AG04449 (cell line): ENCODE results near the gene FXR1.

Source experiments
- CTCF ChIA-PET: fragments of 350-600 bp; formaldehyde crosslinking; extraction: SDS; loops from one replicate; lab custom pipeline; 2021; ENCODE audit warnings: antibody characterized with exemption; lab: Yijun Ruan, JAX
- POLR2A ChIA-PET: fragments of 400-600, 350-600 bp; formaldehyde crosslinking; extraction: SDS; loops from one replicate; lab custom pipeline; 2020; ENCODE audit warnings: antibody characterized with exemption, inconsistent platforms; lab: Yijun Ruan, JAX
- DNase-seq: peaks from one replicate; pipeline ENCODE4 v3.0.0-alpha.2; 2010; ENCODE audit warnings: low read depth, low spot score
- H3K4me3 ChIP-seq: 2 replicates; pipeline ENCODE4 v1.5.1; 2011; ENCODE audit warnings: low read depth, mild to moderate bottlenecking, control low read depth, low read length
- TF ChIP-seq, protein P1 (sequence below): IDR thresholded peaks from one replicate; pipeline ENCODE4 v1.5.1; 2011; ENCODE audit warnings: mild to moderate bottlenecking, moderate library complexity, low read length, control low read depth, inconsistent platforms; ENCODE audit not compliant: insufficient read depth; ENCODE audit errors: missing control alignments

The FXR1 gene

DNA sequence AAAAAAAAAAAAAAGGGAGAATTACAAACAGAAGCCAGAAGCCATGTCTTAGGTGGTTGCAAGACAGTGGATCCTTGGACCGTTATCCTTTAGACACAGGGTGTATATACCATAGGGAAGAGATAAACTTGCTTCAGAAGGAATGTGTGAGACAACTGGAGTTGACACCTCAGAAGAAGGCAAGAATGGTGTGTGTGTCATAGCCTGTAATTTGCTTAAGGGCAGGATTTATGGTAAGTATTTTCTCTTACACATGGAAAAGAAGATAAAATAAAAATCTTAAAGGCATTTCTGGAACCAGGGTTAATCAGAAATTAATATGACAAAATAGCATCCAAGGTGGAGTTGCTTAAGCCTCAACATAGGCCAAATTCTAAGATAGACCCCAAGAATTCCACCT is 96.3 kb downstream of the FXR1 start:
- TF ChIP-seq, protein P1, sequence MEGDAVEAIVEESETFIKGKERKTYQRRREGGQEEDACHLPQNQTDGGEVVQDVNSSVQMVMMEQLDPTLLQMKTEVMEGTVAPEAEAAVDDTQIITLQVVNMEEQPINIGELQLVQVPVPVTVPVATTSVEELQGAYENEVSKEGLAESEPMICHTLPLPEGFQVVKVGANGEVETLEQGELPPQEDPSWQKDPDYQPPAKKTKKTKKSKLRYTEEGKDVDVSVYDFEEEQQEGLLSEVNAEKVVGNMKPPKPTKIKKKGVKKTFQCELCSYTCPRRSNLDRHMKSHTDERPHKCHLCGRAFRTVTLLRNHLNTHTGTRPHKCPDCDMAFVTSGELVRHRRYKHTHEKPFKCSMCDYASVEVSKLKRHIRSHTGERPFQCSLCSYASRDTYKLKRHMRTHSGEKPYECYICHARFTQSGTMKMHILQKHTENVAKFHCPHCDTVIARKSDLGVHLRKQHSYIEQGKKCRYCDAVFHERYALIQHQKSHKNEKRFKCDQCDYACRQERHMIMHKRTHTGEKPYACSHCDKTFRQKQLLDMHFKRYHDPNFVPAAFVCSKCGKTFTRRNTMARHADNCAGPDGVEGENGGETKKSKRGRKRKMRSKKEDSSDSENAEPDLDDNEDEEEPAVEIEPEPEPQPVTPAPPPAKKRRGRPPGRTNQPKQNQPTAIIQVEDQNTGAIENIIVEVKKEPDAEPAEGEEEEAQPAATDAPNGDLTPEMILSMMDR, result no peak
- POLR2A ChIA-PET, result no interaction called here
- CTCF ChIA-PET, result no interaction called here
- H3K4me3 ChIP-seq, result no peak overlapping the region
- no peak for DNase-seq

DNA sequence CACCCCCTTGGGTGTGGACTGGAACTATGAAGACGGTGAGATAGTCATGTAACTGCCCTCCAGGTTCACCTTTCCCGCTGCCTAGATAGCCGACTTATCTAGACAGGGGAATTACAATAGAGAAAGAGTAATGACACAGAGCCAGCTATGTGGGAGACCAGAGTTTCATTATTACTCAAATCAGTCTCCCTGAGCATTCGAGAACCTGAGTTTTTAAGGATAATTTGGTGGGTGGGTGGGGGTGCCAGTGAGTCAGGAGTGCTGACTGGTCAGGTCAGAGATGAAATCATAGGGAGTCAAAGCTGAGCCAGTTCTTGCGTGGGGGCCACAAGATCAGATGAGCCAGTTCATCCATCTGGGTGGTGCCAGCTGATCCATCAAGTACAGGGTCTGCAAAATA is 96.8 kb downstream of the FXR1 start:
- DNase-seq, result no peak
- H3K4me3 ChIP-seq, result no peak overlapping the region
- ChIA-PET POLR2A (no interaction called here), CTCF (no interaction called here)
- TF ChIP-seq, protein P1, result no peak

DNA sequence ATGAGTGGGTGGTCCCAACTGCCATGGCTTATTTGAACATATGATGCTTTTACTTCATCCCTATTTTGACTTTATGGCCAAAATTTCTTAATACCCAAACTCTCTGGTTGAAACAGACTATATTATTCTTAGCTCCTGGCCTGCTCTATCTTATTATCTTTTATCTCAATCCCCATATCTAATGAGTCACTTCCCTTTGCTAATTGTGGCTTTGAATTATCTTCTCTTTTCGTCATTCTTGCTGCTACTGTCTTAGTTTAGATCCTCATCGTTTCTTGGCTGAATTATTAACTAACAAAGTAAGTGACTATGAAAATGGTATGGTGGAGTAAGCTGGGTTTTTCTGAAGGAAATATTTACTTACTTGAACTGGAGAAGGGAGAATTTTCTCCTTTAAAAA is 105.2 kb downstream of the FXR1 start:
- TF ChIP-seq, protein P1, result no peak
- DNase-seq, result no peak
- ChIA-PET POLR2A (interaction anchor here (0.6 kb wide), 1 partner anchor 597 kb away, joined by 3 read pairs; no protein-coding TSS in a partner anchor), CTCF (no interaction called here)
- no peak overlapping the region for H3K4me3 ChIP-seq

DNA sequence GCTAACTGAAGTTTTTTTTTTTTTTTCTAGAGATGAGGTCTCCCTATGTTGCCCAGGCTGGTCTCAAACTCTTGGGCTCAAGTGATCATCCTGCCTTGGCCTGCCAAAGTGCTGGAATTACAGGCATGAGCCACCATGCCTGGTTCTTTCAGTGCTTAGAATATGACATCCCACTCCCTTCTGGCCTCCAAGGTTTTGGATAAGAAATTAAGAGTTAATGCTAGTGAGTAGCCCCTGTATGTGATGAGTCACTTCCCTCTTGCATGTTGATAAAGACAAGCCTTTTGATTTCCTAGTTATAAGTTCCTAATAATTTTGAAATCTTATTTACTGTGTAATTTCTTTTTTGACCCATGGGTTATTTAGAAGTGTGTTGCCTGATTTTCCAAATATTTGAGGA is 112.7 kb downstream of the FXR1 start:
- POLR2A ChIA-PET, result no interaction called here

DNA sequence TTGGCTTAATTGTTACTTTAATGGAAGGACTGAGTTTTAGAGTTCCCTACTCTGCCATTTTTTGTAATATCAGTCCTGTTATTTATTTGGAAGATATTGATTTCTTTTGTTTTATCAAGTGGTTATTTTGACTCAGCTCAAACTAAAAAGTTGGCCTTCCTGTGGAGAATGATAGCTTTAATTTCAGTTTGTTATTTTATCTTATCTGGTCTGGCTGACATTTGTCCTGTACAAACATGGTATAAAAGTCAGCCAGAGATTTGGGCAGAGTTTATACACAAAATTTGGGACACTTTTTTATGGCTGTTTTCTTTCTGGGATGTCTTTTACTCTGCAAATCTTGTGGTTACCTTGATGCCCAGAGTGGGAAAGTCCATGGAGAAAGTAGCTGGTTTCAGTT is 118.5 kb downstream of the FXR1 start:
- no peak overlapping the region for H3K4me3 ChIP-seq
- ChIA-PET POLR2A (no interaction called here), CTCF (no interaction called here)
- TF ChIP-seq, protein P1, result no peak
- no peak for DNase-seq

More for the DNA sequence above, 112.7 kb downstream of the FXR1 start:
- CTCF ChIA-PET, result no interaction called here
- TF ChIP-seq, protein P1, result no peak
- no peak for DNase-seq
- no peak overlapping the region for H3K4me3 ChIP-seq
